ENCODE results near the gene ADAMTSL4.
"Not testable (repeated sequence)": the region's sequence is repeated elsewhere in the genome, so short reads cannot be mapped to it uniquely, and the experiment has no call there.

ADAMTSL4 gene

GRCh38 chr1:150555971-150556865 lies 7.0 kb downstream of the ADAMTSL4 start:
- DNase-seq (ENCODE audit: low read depth), result no peak

GRCh38 chr1:150557065-150557600 lies 7.9 kb downstream of the ADAMTSL4 start:
- DNase-seq (ENCODE audit: low read depth), result no peak

GRCh38 chr1:150557813-150558212 lies 8.6 kb downstream of the ADAMTSL4 start:
- no peak for DNase-seq (ENCODE audit: low read depth)

- no peak for DNase-seq (ENCODE audit: low read depth)
Measured at GRCh38 chr1:150558303-150558704, 9.1 kb downstream of the ADAMTSL4 start.

- no peak for DNase-seq (ENCODE audit: low read depth)
Measured at GRCh38 chr1:150558761-150559655, 9.8 kb downstream of the ADAMTSL4 start.

- DNase-seq (ENCODE audit: low read depth), result no peak
Measured at GRCh38 chr1:150559656-150560010, 10.4 kb downstream of the ADAMTSL4 start.

- no peak for DNase-seq (ENCODE audit: low read depth)
Measured at GRCh38 chr1:150560011-150560438, 10.8 kb downstream of the ADAMTSL4 start.

GRCh38 chr1:150560576-150561253 lies 11.5 kb downstream of the ADAMTSL4 start:
- DNase-seq (ENCODE audit: low read depth), result no peak

- peak; percentile 94 for DNase-seq (ENCODE audit: low read depth)
Measured at GRCh38 chr1:150561254-150561973, 12.2 kb downstream of the ADAMTSL4 start.

GRCh38 chr1:150561974-150562445 lies 12.8 kb downstream of the ADAMTSL4 start:
- DNase-seq (ENCODE audit: low read depth), result peak; percentile 76

- DNase-seq (ENCODE audit: low read depth), result no peak
Measured at GRCh38 chr1:150562446-150563339, 13.5 kb downstream of the ADAMTSL4 start.

- no peak for DNase-seq (ENCODE audit: low read depth)
Measured at GRCh38 chr1:150563340-150564038, 14.3 kb downstream of the ADAMTSL4 start.

GRCh38 chr1:150564051-150564991 lies 15.1 kb downstream of the ADAMTSL4 start:
- DNase-seq (ENCODE audit: low read depth), result no peak

- not testable (repeated sequence) for DNase-seq (ENCODE audit: low read depth)
Measured at GRCh38 chr1:150565240-150565991, 16.2 kb downstream of the ADAMTSL4 start.

- no peak for DNase-seq (ENCODE audit: low read depth)
Measured at GRCh38 chr1:150566589-150567340, 17.6 kb downstream of the ADAMTSL4 start.

GRCh38 chr1:150567341-150567716 lies 18.1 kb downstream of the ADAMTSL4 start:
- DNase-seq (ENCODE audit: low read depth), result no peak

Data from non-pigmented ciliary epithelial cell (primary cell).